ENCODE data around the gene SYDE2.
"Not testable (repeated sequence)": the region's sequence is repeated elsewhere in the genome, so short reads cannot be mapped to it uniquely, and the experiment has no call there.

SYDE2 gene

GRCh38 chr1:85200463-85201339 is at the start of gene SYDE2:
Gene SYDE2, minus strand, starts transcription at chr1:85201016. Its CDS starts 20 bp downstream, at chr1:85200996.
- in situ Hi-C loops (cut with MboI; ENCODE audit: low sequenced_read_pairs) = no loop called here

- in situ Hi-C loops (cut with MboI; ENCODE audit: low sequenced_read_pairs) = not testable (repeated sequence)
Measured at GRCh38 chr1:85249042-85249441, 48.2 kb upstream of the SYDE2 start.

- in situ Hi-C loops (cut with MboI; ENCODE audit: low sequenced_read_pairs) = no loop called here
Measured at GRCh38 chr1:85245891-85246290, 45.1 kb upstream of the SYDE2 start.

- in situ Hi-C loops (cut with MboI; ENCODE audit: low sequenced_read_pairs) = no loop called here
Measured at GRCh38 chr1:85245456-85245855, 44.6 kb upstream of the SYDE2 start.

GRCh38 chr1:85244271-85245061 is 43.6 kb upstream of the SYDE2 start:
- in situ Hi-C loops (cut with MboI; ENCODE audit: low sequenced_read_pairs) = no loop called here

- in situ Hi-C loops (cut with MboI; ENCODE audit: low sequenced_read_pairs) = no loop called here
Measured at GRCh38 chr1:85243372-85243771, 42.6 kb upstream of the SYDE2 start.

- in situ Hi-C loops (cut with MboI; ENCODE audit: low sequenced_read_pairs) = no loop called here
Measured at GRCh38 chr1:85240643-85241042, 39.8 kb upstream of the SYDE2 start.

GRCh38 chr1:85240174-85240601 is 39.4 kb upstream of the SYDE2 start:
- in situ Hi-C loops (cut with MboI; ENCODE audit: low sequenced_read_pairs) = no loop called here

GRCh38 chr1:85237613-85238012 is 36.8 kb upstream of the SYDE2 start:
- in situ Hi-C loops (cut with MboI; ENCODE audit: low sequenced_read_pairs) = no loop called here

GRCh38 chr1:85230305-85230977 is 29.6 kb upstream of the SYDE2 start:
- in situ Hi-C loops (cut with MboI; ENCODE audit: low sequenced_read_pairs) = no loop called here

GRCh38 chr1:85229574-85230097 is 28.8 kb upstream of the SYDE2 start:
- in situ Hi-C loops (cut with MboI; ENCODE audit: low sequenced_read_pairs) = no loop called here

GRCh38 chr1:85228972-85229371 is 28.2 kb upstream of the SYDE2 start:
- in situ Hi-C loops (cut with MboI; ENCODE audit: low sequenced_read_pairs) = no loop called here

- in situ Hi-C loops (cut with MboI; ENCODE audit: low sequenced_read_pairs) = no loop called here
Measured at GRCh38 chr1:85225624-85226380, 25.0 kb upstream of the SYDE2 start.

- in situ Hi-C loops (cut with MboI; ENCODE audit: low sequenced_read_pairs) = no loop called here
Measured at GRCh38 chr1:85224734-85225623, 24.2 kb upstream of the SYDE2 start.

GRCh38 chr1:85224295-85224694 is 23.5 kb upstream of the SYDE2 start:
- in situ Hi-C loops (cut with MboI; ENCODE audit: low sequenced_read_pairs) = no loop called here

- in situ Hi-C loops (cut with MboI; ENCODE audit: low sequenced_read_pairs) = no loop called here
Measured at GRCh38 chr1:85223334-85223733, 22.5 kb upstream of the SYDE2 start.

GRCh38 chr1:85220756-85221201 is 20.0 kb upstream of the SYDE2 start:
- in situ Hi-C loops (cut with MboI; ENCODE audit: low sequenced_read_pairs) = no loop called here

- in situ Hi-C loops (cut with MboI; ENCODE audit: low sequenced_read_pairs) = no loop called here
Measured at GRCh38 chr1:85219853-85220610, 19.2 kb upstream of the SYDE2 start.

GRCh38 chr1:85216697-85217096 is 15.9 kb upstream of the SYDE2 start:
- in situ Hi-C loops (cut with MboI; ENCODE audit: low sequenced_read_pairs) = no loop called here

Data from hTERT RPE-1 (cell line).